BE2C (cell line): ENCODE results near the gene NOS3. TPM values are rescaled to one million over a fixed set of nuclear protein-coding genes. Genes with fewer than 3 reads are reported as not detected.

Experiments used
- DNase-seq: peaks from one replicate; pipeline ENCODE4 v3.0.0-alpha.2; 2020
- H3K27me3 ChIP-seq: fragments of 250-450 bp; sonication (Bioruptor Pico); 2 replicates; pipeline ENCODE4 v1.5.1; 2020; ENCODE audit warnings: mild to moderate bottlenecking
- H3K36me3 ChIP-seq: fragments of 250-450 bp; sonication (Bioruptor Pico); 2 replicates; pipeline ENCODE4 v1.5.1; 2020; ENCODE audit warnings: mild to moderate bottlenecking
- H3K4me1 ChIP-seq: fragments of 250-450 bp; sonication (Bioruptor Pico); 2 replicates; pipeline ENCODE4 v1.5.1; 2020
- H3K4me3 ChIP-seq: 2 replicates; pipeline ENCODE4 v1.5.1; 2011; ENCODE audit warnings: low read depth, low read length
- H3K9me3 ChIP-seq: fragments of 250-450 bp; sonication (Bioruptor Pico); 2 replicates; pipeline ENCODE4 v1.5.1; 2020
- polyA plus RNA-seq: library from polyadenylated mRNA; unstranded; fragments of >200 nt; gene quantifications from one replicate; pipeline ENCODE4 v1.2.1, GENCODE V29; 2012; ENCODE audit warnings: low read depth, missing spikeins; ENCODE audit not compliant: insufficient read length, insufficient read depth
- TF ChIP-seq, protein P1 (sequence below): IDR thresholded peaks from 2 replicates; pipeline ENCODE4 v1.5.1; 2012; ENCODE audit warnings: mild to moderate bottlenecking, low read depth, low read length

NOS3 gene
- 19.0 TPM for polyA plus RNA-seq

DNA sequence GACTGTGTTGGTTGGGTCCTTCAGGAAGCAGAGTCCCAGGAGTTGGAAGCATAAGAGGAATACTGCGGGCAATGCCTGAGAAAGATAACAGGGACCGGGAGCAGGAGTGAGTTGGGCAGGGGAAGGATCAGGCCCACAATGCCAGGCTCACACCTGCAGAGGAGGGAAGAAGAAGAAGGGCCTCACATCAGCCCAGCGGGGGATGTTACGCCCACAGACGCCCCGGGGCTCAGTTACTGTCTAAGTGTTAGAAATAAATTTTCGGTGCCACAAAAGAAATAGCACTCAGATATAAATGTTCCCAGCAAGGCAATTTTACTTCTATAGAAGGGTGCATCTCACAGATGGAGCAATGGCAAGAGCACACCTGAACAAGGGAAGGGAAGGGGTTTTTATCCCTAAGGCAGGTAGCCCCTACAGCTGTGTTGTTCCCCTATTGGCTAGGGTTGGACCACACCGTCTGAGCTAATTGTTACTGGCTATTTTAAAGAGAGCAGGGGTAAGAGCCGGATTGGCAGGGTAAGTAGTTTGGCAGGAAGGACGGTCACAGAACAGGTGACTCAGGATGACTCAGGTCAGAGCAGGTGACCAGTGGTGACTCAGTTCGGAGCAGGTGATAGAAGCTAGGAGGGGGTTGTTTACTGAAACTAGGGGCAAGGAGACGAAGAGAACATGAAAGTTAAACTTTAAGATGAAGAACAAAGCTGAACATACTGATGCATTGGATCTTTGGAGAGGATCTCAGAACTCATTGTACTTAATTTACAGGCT lies at the start of gene NOS3:
NOS3 (plus strand) TSS at position 602 of the 771 bp plus-strand sequence. CDS start 2,787 bp downstream, outside the sequence.
- H3K36me3 ChIP-seq = no peaks in the 10 kb centered on the region
- TF ChIP-seq, protein P1, sequence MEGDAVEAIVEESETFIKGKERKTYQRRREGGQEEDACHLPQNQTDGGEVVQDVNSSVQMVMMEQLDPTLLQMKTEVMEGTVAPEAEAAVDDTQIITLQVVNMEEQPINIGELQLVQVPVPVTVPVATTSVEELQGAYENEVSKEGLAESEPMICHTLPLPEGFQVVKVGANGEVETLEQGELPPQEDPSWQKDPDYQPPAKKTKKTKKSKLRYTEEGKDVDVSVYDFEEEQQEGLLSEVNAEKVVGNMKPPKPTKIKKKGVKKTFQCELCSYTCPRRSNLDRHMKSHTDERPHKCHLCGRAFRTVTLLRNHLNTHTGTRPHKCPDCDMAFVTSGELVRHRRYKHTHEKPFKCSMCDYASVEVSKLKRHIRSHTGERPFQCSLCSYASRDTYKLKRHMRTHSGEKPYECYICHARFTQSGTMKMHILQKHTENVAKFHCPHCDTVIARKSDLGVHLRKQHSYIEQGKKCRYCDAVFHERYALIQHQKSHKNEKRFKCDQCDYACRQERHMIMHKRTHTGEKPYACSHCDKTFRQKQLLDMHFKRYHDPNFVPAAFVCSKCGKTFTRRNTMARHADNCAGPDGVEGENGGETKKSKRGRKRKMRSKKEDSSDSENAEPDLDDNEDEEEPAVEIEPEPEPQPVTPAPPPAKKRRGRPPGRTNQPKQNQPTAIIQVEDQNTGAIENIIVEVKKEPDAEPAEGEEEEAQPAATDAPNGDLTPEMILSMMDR = no peak
- H3K4me3 ChIP-seq = no peak within 1 kb of the TSS
- DNase-seq = no peak
- H3K9me3 ChIP-seq = no peaks in the 10 kb centered on the region
- peaks cover 19% of the 10 kb centered on the region for H3K4me1 ChIP-seq
- no peaks in the 10 kb centered on the region for H3K27me3 ChIP-seq

DNA sequence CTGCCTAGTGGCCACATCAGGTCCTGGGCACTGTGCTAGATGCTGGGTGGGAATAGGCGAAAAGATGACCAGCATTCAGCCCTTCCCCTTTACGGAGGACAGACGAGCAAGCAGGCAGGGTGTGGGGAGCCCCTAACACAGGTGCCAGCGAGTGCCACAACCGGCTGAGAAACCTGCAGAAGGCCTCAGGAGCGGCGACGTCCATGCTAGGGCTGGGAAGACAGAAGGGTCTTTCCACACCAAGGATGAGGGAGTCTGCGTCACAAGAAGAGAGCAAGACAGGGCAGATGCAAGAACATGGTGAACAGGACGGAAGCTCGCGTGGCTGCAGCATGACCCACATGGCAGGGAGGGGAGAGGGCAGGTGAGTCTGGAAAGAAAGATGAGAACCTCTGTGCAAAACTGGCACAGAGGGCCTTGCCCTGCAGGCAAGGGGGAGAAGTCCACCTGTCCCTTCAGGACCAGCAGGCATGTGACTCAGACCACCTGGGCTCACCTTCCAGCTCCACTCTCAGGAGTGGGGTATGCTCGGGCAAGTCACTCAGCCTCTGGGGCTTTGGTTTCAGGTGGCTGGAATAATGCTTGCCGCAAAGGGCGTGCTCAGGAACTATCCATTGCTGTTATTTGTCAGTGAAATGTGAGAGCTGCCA lies 49.3 kb upstream of the NOS3 start:
- TF ChIP-seq, protein P1 = no peak
- H3K4me3 ChIP-seq = no peak overlapping the region
- H3K36me3 ChIP-seq = peaks cover 21% of the 10 kb centered on the region
- H3K9me3 ChIP-seq = no peaks in the 10 kb centered on the region
- H3K27me3 ChIP-seq = no peaks in the 10 kb centered on the region
- DNase-seq = no peak
- peaks cover 51% of the 10 kb centered on the region for H3K4me1 ChIP-seq

DNA sequence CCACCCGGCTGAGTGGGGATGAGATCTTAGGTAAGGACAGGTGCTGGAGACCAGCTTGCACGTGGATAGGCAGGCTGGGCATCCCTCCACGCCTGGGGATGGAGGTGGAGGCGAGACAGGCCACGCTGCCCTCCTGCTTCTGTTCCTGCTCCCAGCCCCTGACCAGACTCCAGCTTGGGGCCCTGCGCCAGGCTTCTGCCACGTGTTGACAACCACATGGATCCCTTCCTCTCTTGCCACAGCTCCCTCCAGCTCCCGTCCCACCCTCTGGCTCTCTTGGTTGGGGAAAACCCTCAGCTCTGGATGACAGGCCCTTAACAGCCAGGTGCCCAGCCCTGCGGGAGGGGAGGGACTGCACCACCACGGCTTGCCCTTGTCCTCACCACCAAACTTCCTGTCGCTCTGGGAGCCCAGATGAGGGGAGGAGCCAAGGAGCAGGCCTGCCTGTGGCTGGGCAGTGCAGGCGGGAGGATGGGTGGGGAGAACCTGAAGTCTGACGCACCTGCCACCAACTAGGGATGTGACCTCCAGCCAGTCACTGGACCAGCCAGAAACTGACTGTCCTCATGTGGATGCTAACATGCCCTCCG lies 48.7 kb upstream of the NOS3 start:
- H3K27me3 ChIP-seq = no peaks in the 10 kb centered on the region
- TF ChIP-seq, protein P1 = no peak

DNA sequence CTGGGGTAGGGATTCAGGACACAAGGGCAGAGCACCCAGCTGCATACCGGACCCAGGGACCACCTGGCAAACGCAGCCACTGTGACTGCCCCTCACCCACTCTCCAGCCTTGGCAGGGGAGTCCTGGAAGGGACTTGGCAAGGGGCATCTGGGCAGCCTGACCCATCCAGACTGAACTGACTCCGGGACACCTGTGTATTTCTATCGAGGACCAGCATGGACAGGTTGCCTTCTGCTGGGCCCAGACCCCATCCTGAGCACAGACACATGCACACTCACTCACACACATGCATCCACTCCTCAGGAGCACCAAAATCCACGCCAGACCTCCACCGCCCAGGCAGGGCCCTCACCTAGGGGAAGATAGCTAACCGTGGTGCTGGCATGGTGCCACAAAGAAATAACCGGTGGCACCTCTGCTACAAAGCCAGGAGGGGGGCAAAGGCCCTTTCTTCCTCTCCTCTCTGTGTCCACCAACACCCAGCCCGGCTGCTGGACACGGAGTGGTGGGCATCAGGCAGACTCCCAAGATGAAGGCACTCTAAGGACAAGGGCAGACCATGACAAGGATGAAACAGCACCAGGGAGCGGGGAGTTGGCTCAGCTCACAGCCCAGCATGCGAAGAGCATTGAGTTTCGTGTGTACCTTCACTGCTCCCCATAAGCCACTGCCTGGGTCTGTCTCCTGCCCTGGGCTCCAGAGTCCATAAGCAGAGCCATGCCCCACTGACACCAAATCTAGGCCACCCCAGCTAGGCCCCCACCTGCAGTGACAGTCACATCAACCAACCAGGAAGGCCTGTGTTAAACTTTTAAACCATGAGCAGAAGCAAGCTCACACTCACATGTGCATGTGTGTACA lies 48.0 kb upstream of the NOS3 start:
- TF ChIP-seq, protein P1 = no peak
- no peak overlapping the region for H3K4me3 ChIP-seq
- peaks cover 52% of the 10 kb centered on the region for H3K4me1 ChIP-seq
- no peaks in the 10 kb centered on the region for H3K27me3 ChIP-seq
- H3K36me3 ChIP-seq = peaks cover 25% of the 10 kb centered on the region
- H3K9me3 ChIP-seq = no peaks in the 10 kb centered on the region
- peak; percentile 19 for DNase-seq

More for the DNA sequence above, 48.7 kb upstream of the NOS3 start:
- H3K36me3 ChIP-seq = peaks cover 23% of the 10 kb centered on the region
- peaks cover 53% of the 10 kb centered on the region for H3K4me1 ChIP-seq
- H3K9me3 ChIP-seq = no peaks in the 10 kb centered on the region
- DNase-seq = peak; percentile 78
- H3K4me3 ChIP-seq = no peak overlapping the region

DNA sequence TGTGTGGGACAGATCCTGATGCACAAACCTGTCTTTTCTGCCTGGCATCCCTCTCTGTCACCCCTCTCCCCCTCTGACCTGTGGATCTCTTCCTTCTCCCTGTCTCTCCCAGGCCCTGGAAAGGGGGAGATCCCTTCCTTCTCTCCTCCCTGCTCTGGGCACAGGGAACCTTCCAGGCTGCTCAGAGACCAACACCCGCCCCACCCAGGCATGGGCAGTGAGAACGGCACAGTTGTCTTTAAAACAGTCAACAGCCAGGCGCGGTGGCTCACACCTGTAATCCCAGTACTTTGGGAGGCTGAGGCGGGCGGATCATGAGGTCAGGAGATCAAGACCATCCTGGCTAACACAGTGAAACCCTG lies 47.4 kb upstream of the NOS3 start:
- TF ChIP-seq, protein P1 = no peak
- Histone ChIP-seq H3K4me1 (peaks cover 50% of the 10 kb centered on the region), H3K4me3 (no peak overlapping the region)

More for the DNA sequence above, 47.4 kb upstream of the NOS3 start:
- no peaks in the 10 kb centered on the region for H3K9me3 ChIP-seq
- no peaks in the 10 kb centered on the region for H3K27me3 ChIP-seq
- peaks cover 26% of the 10 kb centered on the region for H3K36me3 ChIP-seq
- DNase-seq = no peak
